Right atrium auricular region (tissue), 2 donors: ENCODE results near the gene EPX. TPM values are rescaled to one million over a fixed set of nuclear protein-coding genes. Genes with fewer than 3 reads are reported as not detected.

Experiments
- DNase-seq: peaks from one replicate; pipeline ENCODE4 v3.0.0-alpha.2; 2019; ENCODE audit warnings: low spot score
- H3K27ac ChIP-seq, 2 donors: fragments of 200-600 bp; sonication (generic); 1 replicate in 1 of 2; 2 replicates in 1 of 2; pipeline ENCODE4 v1.5.1; 2016 to 2019
- H3K27me3 ChIP-seq, 2 donors: fragments of 200-600 bp; sonication (generic); one replicate each; pipeline versions ENCODE4 v1.5.1 to v1.6.0; 2017 to 2019
- H3K36me3 ChIP-seq: fragments of 200-600 bp; sonication (generic); one replicate; pipeline ENCODE4 v1.5.1; 2016
- H3K4me1 ChIP-seq, 2 donors: fragments of 200-600 bp; sonication (generic); one replicate each; pipeline versions ENCODE4 v1.5.1 to v1.6.0; 2017 to 2019
- H3K4me3 ChIP-seq, 2 donors: fragments of 200-600 bp; sonication (generic); 1 replicate in 1 of 2; 2 replicates in 1 of 2; pipeline ENCODE4 v1.5.1; 2017 to 2019; ENCODE audit warnings: mild to moderate bottlenecking in 1 of 2, moderate library complexity in 1 of 2
- H3K9me3 ChIP-seq, 2 donors: fragments of 200-600 bp; sonication (generic); one replicate each; pipeline ENCODE4 v1.5.1; 2019
- total RNA-seq, 2 donors: library from RNA; depleted of rRNA; stranded (reverse); fragments of >200 nt; gene quantifications; one replicate each; pipeline ENCODE4 v1.1.0, GENCODE V29; 2016
- TF ChIP-seq, protein P1 (sequence below), 2 donors: fragments of 200-600 bp; sonication (generic); IDR thresholded peaks; one replicate each; pipeline ENCODE4 v1.5.1; 2019; ENCODE audit warnings: antibody characterized with exemption in 2 of 2

Gene EPX
- total RNA-seq, 2 donors from 2014 or later = not detected

GRCh38 chr17:58187063-58187462 lies 5.5 kb upstream of the EPX start:
- DNase-seq = no peak
- TF ChIP-seq, protein P1, sequence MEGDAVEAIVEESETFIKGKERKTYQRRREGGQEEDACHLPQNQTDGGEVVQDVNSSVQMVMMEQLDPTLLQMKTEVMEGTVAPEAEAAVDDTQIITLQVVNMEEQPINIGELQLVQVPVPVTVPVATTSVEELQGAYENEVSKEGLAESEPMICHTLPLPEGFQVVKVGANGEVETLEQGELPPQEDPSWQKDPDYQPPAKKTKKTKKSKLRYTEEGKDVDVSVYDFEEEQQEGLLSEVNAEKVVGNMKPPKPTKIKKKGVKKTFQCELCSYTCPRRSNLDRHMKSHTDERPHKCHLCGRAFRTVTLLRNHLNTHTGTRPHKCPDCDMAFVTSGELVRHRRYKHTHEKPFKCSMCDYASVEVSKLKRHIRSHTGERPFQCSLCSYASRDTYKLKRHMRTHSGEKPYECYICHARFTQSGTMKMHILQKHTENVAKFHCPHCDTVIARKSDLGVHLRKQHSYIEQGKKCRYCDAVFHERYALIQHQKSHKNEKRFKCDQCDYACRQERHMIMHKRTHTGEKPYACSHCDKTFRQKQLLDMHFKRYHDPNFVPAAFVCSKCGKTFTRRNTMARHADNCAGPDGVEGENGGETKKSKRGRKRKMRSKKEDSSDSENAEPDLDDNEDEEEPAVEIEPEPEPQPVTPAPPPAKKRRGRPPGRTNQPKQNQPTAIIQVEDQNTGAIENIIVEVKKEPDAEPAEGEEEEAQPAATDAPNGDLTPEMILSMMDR (IDR thresholded peaks at IDR 0.05) = no peak
- H3K4me1 ChIP-seq = peaks cover 0 to 8% of the 10 kb centered on the region in 2 donors
- no peak overlapping the region for H3K27ac ChIP-seq
- no peak overlapping the region for H3K4me3 ChIP-seq
- H3K36me3 ChIP-seq = no peaks in the 10 kb centered on the region
- H3K27me3 ChIP-seq = no peaks in the 10 kb centered on the region
- H3K9me3 ChIP-seq = no peaks in the 10 kb centered on the region

DNA sequence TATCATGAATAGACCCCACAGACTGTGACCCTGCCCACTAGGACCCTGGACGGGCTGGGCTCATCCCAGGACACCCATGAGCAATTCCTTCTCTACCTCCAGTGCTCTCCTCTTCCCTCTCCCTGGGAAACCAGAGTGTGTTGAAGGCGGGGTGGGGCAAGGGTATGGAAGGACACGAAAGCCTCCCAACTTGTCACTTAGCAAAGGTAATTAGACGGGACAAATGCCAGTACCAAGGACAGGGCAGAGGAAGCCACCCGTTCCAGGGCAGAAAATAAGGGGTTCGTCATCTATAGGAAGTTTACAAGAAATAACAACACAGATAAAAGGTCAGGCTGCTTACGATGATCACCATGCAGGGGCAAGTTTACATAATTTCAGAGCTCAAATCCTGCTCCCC lies 4.9 kb upstream of the EPX start:
- peaks cover 0 to 8% of the 10 kb centered on the region in 2 donors for H3K4me1 ChIP-seq
- no peaks in the 10 kb centered on the region for H3K36me3 ChIP-seq
- DNase-seq = no peak
- H3K4me3 ChIP-seq = no peak overlapping the region
- no peak overlapping the region for H3K27ac ChIP-seq
- TF ChIP-seq, protein P1 (IDR thresholded peaks at IDR 0.05) = no peak
- no peaks in the 10 kb centered on the region for H3K9me3 ChIP-seq
- H3K27me3 ChIP-seq = no peaks in the 10 kb centered on the region

DNA sequence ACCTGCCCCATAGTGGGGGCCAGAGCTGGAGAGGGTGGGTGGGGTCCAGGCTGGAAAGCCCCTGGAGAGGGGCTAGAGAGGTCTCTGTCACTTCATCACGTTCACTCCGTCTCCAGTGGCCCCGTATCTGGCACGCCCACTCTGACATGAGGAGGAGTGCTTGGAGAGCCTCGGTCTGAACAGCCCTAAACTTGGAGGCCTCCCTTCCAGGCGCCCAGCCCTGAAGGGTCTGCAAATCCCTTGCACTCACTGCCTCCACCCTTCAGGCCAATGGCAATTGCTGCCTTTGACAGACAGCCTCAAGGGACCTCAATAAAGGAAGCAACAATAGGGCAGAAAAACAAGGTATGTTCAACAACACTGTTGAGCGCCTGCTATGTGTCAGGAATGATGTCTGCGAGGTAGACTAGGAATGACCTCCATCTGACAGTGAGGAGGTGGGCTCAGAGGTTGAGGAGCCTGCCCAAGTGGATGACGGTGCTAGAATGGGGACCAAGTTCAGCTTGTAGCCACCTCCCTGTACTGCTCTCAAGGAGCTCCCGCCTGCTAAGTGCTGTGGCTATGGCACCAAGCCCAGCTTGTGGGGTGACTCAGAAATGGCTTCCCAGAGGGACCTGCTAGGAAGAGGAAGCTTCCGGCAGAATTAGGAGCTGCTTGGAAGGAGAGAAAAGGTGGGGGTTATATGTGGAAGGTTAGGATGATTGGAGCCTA lies 2.9 kb upstream of the EPX start:
- peaks cover 0 to 8% of the 10 kb centered on the region in 2 donors for H3K4me1 ChIP-seq
- TF ChIP-seq, protein P1 (IDR thresholded peaks at IDR 0.05) = no peak
- no peak overlapping the region for H3K4me3 ChIP-seq
- H3K27me3 ChIP-seq = no peaks in the 10 kb centered on the region
- H3K27ac ChIP-seq = no peak overlapping the region
- H3K9me3 ChIP-seq = no peaks in the 10 kb centered on the region
- no peak for DNase-seq
- no peaks in the 10 kb centered on the region for H3K36me3 ChIP-seq

DNA sequence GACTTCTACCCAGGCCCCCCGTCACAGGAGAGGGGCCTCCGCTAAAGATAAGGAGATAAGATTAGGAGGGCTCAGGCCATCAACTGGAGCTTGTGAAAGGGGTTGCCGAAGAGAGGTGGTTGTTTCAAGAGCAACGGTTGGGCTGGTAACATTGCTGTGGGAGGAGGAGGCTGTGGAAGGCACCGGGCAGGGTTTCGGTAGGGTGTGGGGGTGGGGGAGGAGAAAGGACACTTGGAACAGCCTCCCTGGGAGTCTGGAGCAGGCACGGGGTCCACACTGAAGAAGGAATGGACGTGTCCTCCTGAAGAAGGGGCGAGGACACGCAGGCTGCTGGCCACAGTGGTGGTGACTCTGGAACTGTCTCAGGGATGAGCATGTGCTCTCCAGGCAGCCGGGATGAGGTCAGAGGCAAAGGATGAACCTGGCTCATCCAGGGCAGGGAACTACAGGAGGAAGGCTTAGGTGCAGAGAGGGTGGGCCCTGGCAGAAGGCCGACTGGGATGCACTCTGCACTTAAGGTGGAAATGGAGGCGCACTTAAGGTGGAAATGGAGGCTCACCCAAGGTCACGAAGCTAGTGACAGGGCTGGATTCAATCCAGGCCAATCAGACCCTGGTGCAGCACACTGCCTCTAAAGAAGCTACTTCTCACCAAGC lies 1.2 kb upstream of the EPX start:
- Histone ChIP-seq H3K4me1 (peaks cover 0 to 8% of the 10 kb centered on the region in 2 donors), H3K27ac (no peak overlapping the region), H3K36me3 (no peaks in the 10 kb centered on the region), H3K9me3 (no peaks in the 10 kb centered on the region), H3K27me3 (no peaks in the 10 kb centered on the region), H3K4me3 (no peak overlapping the region)
- TF ChIP-seq, protein P1 (IDR thresholded peaks at IDR 0.05) = no peak
- DNase-seq = no peak

- H3K27me3 ChIP-seq = no peaks in the 10 kb centered on the region
- H3K4me1 ChIP-seq = peaks cover 0 to 8% of the 10 kb centered on the region in 2 donors
- no peak overlapping the region for H3K27ac ChIP-seq
- no peaks in the 10 kb centered on the region for H3K36me3 ChIP-seq
- DNase-seq = no peak
- no peak overlapping the region for H3K4me3 ChIP-seq
- TF ChIP-seq, protein P1 (IDR thresholded peaks at IDR 0.05) = no peak
- no peaks in the 10 kb centered on the region for H3K9me3 ChIP-seq
Measured at GRCh38 chr17:58193641-58194255, 1.2 kb downstream of the EPX start.
